ENCODE results near the gene PGLYRP1.

PGLYRP1 gene

DNA sequence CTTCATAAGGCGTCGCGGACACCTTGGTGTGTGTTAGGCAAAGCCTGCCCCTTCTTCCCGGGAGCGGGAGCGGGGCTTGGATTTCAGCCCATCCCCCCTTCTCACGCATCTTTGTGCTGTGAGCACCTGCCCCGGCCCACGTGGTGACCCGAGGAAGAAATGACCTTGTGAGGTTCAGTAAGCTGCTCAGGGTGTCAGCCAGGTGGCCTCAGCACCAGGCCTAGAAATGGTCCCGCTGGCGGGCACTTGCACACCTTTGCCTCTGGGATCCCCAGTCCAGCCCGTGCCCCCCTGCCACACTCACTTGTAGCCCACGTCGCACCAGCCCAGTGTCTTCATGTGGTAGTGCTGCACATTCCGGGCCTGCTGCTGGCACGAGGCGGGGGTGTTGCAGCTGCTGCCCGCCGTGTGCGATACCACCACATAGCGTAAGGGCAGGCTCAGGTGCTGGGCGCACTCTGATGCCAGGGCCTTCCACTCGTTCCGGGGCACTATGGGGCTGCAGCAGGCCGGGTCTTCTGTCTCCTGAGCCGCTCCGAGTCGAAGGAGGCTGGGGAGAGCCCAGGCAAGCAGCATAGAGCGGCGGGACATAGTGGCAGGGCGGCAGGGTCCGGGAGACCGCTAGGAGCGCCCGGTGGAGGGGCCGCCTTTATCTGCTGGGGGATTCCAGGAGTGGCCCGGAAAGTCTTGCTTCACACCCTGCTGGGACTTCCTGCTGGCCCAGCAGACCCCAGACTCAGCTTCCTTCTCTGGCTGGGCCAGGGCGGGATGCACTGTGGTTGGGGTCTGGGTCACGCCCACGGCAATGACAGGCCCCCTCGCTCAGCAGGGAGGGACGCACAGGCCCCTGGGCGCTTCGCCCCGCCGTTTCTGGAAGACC, at the start of gene PGLYRP1:
PGLYRP1 (minus strand) TSS at position 623 of the 880 bp plus-strand sequence; CDS start at position 591, 32 bp downstream.
- H3K79me2 ChIP-seq (ENCODE audit: control insufficient read depth, insufficient read depth, low read length, unreplicated experiment), result no peaks in the 10 kb centered on the region
- H3K27ac ChIP-seq (ENCODE audit: low read depth, low read length), result no peak within 1 kb of the TSS
- no peaks in the 10 kb centered on the region for H3K36me3 ChIP-seq (ENCODE audit: insufficient read depth, low read length)
- H2AFZ ChIP-seq (ENCODE audit: low read length, unreplicated experiment), result no peak within 1 kb of the TSS
- H3K27me3 ChIP-seq (ENCODE audit: insufficient read depth, low read length), result no peaks in the 10 kb centered on the region
- peaks cover 3% of the 10 kb centered on the region for H3K4me1 ChIP-seq (ENCODE audit: control insufficient read depth, insufficient read depth, low read length, unreplicated experiment)
- H3K4me3 ChIP-seq (ENCODE audit: low read depth, low read length), result no peak within 1 kb of the TSS

DNA sequence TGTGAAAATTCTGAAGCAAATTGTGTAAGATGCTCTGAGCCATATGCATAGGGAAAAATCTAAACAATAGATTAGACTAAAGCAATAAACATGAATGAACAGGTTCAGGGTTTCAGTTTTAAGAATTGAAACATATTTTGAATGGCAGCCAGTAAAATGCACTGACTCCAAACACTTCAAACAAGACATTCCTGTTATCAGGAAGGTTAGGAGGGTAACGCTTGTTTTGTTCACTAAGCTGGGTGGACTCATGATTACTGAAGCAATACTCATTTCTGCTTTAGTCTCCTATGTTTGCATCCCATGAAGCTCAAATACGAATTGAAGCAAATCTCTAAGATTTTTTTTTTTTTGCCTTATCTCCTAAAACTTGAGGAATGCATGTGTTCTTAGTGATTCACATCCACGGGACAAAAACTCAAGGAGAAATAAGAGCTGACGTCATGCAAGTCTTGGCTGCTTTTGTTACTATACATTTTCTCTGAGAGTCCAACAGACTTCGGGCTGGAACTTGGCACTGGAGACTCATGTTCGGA, 47.0 kb upstream of the PGLYRP1 start:
- H3K27me3 ChIP-seq (ENCODE audit: insufficient read depth, low read length), result peaks cover 4% of the 10 kb centered on the region; the same call in 1 of the 2 replicates
- no peak overlapping the region; the same call in 1 of the 2 replicates for H3K4me3 ChIP-seq (ENCODE audit: low read depth, low read length)
- peaks cover 30% of the 10 kb centered on the region for H3K4me1 ChIP-seq (ENCODE audit: control insufficient read depth, insufficient read depth, low read length, unreplicated experiment)
- H3K27ac ChIP-seq (ENCODE audit: low read depth, low read length), result peak overlapping the region; percentile 67
- H3K79me2 ChIP-seq (ENCODE audit: control insufficient read depth, insufficient read depth, low read length, unreplicated experiment), result no peaks in the 10 kb centered on the region
- no peak overlapping the region for H2AFZ ChIP-seq (ENCODE audit: low read length, unreplicated experiment)
- H3K36me3 ChIP-seq (ENCODE audit: insufficient read depth, low read length), result no peaks in the 10 kb centered on the region

DNA sequence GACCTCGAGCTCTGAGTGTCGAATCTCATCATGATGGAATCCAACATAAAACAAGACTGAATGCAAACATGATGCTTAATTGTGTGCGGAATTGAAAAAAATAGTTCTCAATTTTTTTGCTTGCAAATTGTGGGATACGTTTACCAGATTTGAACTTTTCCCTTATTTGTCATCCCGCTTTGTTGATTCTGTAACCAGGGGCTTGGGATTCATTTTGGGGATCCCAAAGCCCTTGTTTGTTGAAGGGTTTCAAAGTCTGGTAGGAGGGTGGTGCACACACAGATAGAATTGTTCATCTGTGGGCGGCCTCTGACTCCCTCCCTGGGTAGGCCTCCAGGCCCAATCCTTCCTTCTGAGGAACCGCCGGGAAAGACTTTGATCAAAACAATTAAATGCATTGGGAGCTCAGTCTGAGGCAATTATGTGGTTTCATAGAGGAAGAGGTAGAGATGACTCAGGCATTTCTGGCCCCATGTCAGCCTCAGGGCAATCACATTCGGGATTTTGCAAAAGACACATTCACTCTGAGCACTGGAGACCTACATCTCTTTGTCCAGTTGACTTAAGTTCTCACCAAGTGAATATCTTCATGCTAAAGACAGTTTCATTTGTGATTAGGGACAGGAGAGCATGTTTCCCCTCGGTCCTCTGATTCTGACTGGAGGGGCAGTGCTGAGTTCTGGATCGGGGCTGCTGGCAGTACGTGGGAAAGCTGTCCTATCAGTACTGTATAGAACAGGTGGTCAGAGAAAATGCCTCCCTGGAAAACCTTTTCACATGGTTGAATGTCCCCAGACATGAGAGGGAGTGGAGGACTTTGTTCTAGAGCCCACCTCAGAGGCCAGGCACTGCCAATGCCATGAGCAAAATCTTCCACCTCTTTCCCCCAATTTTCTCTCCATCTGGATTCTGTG, 45.7 kb upstream of the PGLYRP1 start:
- Histone ChIP-seq H3K36me3 (ENCODE audit: insufficient read depth, low read length) (no peaks in the 10 kb centered on the region), H2AFZ (ENCODE audit: low read length, unreplicated experiment) (no peak overlapping the region), H3K27ac (ENCODE audit: low read depth, low read length) (no peak overlapping the region; the same call in 1 of the 2 replicates), H3K4me3 (ENCODE audit: low read depth, low read length) (peak overlapping the region; percentile 29; the same call in 1 of the 2 replicates), H3K27me3 (ENCODE audit: insufficient read depth, low read length) (0 out of 2 replicates have a peak, but pooled peaks cover 4% of the 10 kb centered on the region), H3K4me1 (ENCODE audit: control insufficient read depth, insufficient read depth, low read length, unreplicated experiment) (peaks cover 30% of the 10 kb centered on the region), H3K79me2 (ENCODE audit: control insufficient read depth, insufficient read depth, low read length, unreplicated experiment) (no peaks in the 10 kb centered on the region)

GRCh38 chr19:46067691-46068090, 44.8 kb upstream of the PGLYRP1 start:
- Histone ChIP-seq H2AFZ (ENCODE audit: low read length, unreplicated experiment) (no peak overlapping the region), H3K4me1 (ENCODE audit: control insufficient read depth, insufficient read depth, low read length, unreplicated experiment) (peaks cover 27% of the 10 kb centered on the region), H3K4me3 (ENCODE audit: low read depth, low read length) (no peak overlapping the region), H3K27ac (ENCODE audit: low read depth, low read length) (no peak overlapping the region), H3K27me3 (ENCODE audit: insufficient read depth, low read length) (0 out of 2 replicates have a peak, but pooled peaks cover 4% of the 10 kb centered on the region), H3K36me3 (ENCODE audit: insufficient read depth, low read length) (no peaks in the 10 kb centered on the region), H3K79me2 (ENCODE audit: control insufficient read depth, insufficient read depth, low read length, unreplicated experiment) (no peaks in the 10 kb centered on the region)

GRCh38 chr19:46066471-46066870, 43.6 kb upstream of the PGLYRP1 start:
- no peaks in the 10 kb centered on the region for H3K79me2 ChIP-seq (ENCODE audit: control insufficient read depth, insufficient read depth, low read length, unreplicated experiment)
- H3K36me3 ChIP-seq (ENCODE audit: insufficient read depth, low read length), result no peaks in the 10 kb centered on the region
- H3K4me3 ChIP-seq (ENCODE audit: low read depth, low read length), result no peak overlapping the region
- H3K27ac ChIP-seq (ENCODE audit: low read depth, low read length), result no peak overlapping the region
- H3K4me1 ChIP-seq (ENCODE audit: control insufficient read depth, insufficient read depth, low read length, unreplicated experiment), result peaks cover 27% of the 10 kb centered on the region
- H2AFZ ChIP-seq (ENCODE audit: low read length, unreplicated experiment), result no peak overlapping the region
- H3K27me3 ChIP-seq (ENCODE audit: insufficient read depth, low read length), result peaks cover 10% of the 10 kb centered on the region; the same call in 1 of the 2 replicates

- no peaks in the 10 kb centered on the region for H3K36me3 ChIP-seq (ENCODE audit: insufficient read depth, low read length)
- no peak overlapping the region for H3K4me3 ChIP-seq (ENCODE audit: low read depth, low read length)
- peaks cover 25% of the 10 kb centered on the region for H3K4me1 ChIP-seq (ENCODE audit: control insufficient read depth, insufficient read depth, low read length, unreplicated experiment)
- no peaks in the 10 kb centered on the region for H3K79me2 ChIP-seq (ENCODE audit: control insufficient read depth, insufficient read depth, low read length, unreplicated experiment)
- H2AFZ ChIP-seq (ENCODE audit: low read length, unreplicated experiment), result no peak overlapping the region
- peaks cover 14% of the 10 kb centered on the region; the same call in 1 of the 2 replicates for H3K27me3 ChIP-seq (ENCODE audit: insufficient read depth, low read length)
- no peak overlapping the region for H3K27ac ChIP-seq (ENCODE audit: low read depth, low read length)
Observed at GRCh38 chr19:46065486-46066071, 42.7 kb upstream of the PGLYRP1 start.

DNA sequence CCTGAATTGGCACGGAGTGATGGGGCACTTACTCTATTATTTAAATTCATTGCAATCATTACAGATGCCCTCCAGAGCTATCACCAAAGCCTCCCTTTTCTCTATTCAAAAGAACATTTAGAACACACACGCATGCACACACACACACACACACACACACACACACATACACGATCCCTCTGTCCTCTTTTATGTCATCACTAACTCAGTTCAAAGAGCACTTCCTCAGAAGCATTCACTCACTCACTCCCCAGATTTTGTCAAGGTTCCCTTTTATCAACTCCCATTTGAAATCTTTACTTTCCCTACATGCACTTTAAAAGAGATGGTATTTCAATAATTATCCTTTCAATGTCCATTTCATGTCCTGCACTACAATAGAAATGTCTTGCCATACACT, 40.3 kb upstream of the PGLYRP1 start:
- Histone ChIP-seq H2AFZ (ENCODE audit: low read length, unreplicated experiment) (no peak overlapping the region), H3K27ac (ENCODE audit: low read depth, low read length) (no peak overlapping the region), H3K79me2 (ENCODE audit: control insufficient read depth, insufficient read depth, low read length, unreplicated experiment) (no peaks in the 10 kb centered on the region), H3K36me3 (ENCODE audit: insufficient read depth, low read length) (no peaks in the 10 kb centered on the region), H3K4me3 (ENCODE audit: low read depth, low read length) (no peak overlapping the region), H3K27me3 (ENCODE audit: insufficient read depth, low read length) (peaks cover 37% of the 10 kb centered on the region), H3K4me1 (ENCODE audit: control insufficient read depth, insufficient read depth, low read length, unreplicated experiment) (peaks cover 6% of the 10 kb centered on the region)

- Histone ChIP-seq H3K4me1 (ENCODE audit: control insufficient read depth, insufficient read depth, low read length, unreplicated experiment) (no peaks in the 10 kb centered on the region), H2AFZ (ENCODE audit: low read length, unreplicated experiment) (no peak overlapping the region), H3K27ac (ENCODE audit: low read depth, low read length) (no peak overlapping the region), H3K36me3 (ENCODE audit: insufficient read depth, low read length) (no peaks in the 10 kb centered on the region), H3K27me3 (ENCODE audit: insufficient read depth, low read length) (peaks cover 58% of the 10 kb centered on the region), H3K4me3 (ENCODE audit: low read depth, low read length) (no peak overlapping the region), H3K79me2 (ENCODE audit: control insufficient read depth, insufficient read depth, low read length, unreplicated experiment) (no peaks in the 10 kb centered on the region)
Observed at GRCh38 chr19:46060012-46060411, 37.2 kb upstream of the PGLYRP1 start.

DNA sequence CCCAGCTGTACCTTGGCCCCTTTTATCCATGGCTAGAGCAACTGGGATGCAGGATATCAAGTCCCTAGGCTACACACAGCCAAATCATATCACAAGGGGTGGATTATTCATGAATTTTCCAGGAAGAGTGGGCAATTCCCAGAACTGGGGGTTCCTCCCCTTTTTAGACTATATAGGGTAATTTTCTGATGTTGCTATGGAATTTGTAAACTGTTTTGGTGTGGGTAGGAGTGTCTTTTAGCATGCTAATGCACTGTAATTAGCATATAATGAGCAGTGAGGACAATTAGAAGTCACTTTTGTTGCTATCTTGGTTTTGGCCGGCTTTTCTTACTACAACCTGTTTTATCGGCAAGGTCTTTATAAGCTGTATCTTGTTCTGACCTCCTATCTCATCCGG, 35.9 kb upstream of the PGLYRP1 start:
- Histone ChIP-seq H2AFZ (ENCODE audit: low read length, unreplicated experiment) (no peak overlapping the region), H3K36me3 (ENCODE audit: insufficient read depth, low read length) (no peaks in the 10 kb centered on the region), H3K4me1 (ENCODE audit: control insufficient read depth, insufficient read depth, low read length, unreplicated experiment) (no peaks in the 10 kb centered on the region), H3K27me3 (ENCODE audit: insufficient read depth, low read length) (peaks cover 70% of the 10 kb centered on the region), H3K27ac (ENCODE audit: low read depth, low read length) (no peak overlapping the region), H3K79me2 (ENCODE audit: control insufficient read depth, insufficient read depth, low read length, unreplicated experiment) (no peaks in the 10 kb centered on the region), H3K4me3 (ENCODE audit: low read depth, low read length) (no peak overlapping the region)

DNA sequence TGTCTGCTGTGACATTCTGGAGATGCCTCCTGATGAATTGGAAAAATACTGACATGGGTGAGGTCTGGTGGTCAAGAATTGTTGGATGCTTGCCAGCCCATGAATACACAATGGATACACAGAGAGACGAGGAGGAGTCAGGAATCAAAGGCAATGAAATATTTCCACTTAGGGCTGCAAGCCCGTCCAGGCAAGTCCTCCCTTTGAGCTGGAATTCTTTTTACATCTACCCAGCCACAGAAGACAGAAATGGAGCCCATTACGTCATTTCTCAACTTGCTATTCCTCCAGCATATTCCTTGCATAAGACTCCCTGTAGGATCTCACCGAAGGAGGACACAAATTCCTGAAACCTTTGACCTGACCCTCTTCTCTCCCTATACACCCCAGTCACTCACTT, 33.7 kb upstream of the PGLYRP1 start:
- no peaks in the 10 kb centered on the region for H3K36me3 ChIP-seq (ENCODE audit: insufficient read depth, low read length)
- peaks cover 65% of the 10 kb centered on the region for H3K27me3 ChIP-seq (ENCODE audit: insufficient read depth, low read length)
- H3K27ac ChIP-seq (ENCODE audit: low read depth, low read length), result no peak overlapping the region
- no peaks in the 10 kb centered on the region for H3K4me1 ChIP-seq (ENCODE audit: control insufficient read depth, insufficient read depth, low read length, unreplicated experiment)
- H3K79me2 ChIP-seq (ENCODE audit: control insufficient read depth, insufficient read depth, low read length, unreplicated experiment), result no peaks in the 10 kb centered on the region
- no peak overlapping the region for H2AFZ ChIP-seq (ENCODE audit: low read length, unreplicated experiment)
- H3K4me3 ChIP-seq (ENCODE audit: low read depth, low read length), result no peak overlapping the region

All from ACC112 (cell line).